ENCODE measurements around the gene SNAI3. TPM values are rescaled to one million over a fixed set of nuclear protein-coding genes. Genes with fewer than 3 reads are reported as not detected.

Gene SNAI3
- total RNA-seq, 4 donors from 2014 or later: 0.23 to 0.95 TPM; not detected in 2

DNA sequence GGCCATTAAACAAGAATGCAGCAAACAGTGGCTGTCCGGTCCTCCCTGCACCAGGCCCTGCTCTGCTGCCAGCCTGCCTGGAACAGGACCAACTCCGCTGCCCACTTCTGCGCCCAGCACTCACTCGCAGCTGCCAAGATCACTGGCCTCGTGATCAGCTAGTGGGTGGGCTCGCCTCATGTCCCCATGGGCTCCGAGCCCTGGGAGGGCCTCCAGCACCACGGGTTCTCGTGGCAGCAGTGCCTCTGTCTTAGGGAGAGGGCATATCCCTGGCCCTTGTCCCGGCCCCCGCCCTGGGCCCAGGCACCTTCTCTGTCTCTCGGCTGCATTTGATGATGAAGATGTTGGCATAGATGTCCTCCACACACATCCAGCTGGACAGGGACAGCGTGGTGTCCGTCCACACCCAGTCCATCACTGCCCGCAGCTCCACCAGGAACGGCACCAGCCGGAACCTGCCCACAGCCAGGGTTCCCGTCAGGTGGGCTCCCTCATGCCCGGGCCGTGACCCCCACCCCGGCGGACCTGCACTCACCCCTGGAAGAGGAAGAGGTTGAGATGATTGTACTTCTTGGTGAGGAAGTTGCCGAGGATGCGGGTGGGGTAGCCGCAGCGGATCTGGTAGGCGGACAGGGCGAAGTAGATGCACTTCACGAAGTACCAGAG, 33.1 kb upstream of the SNAI3 start:
- no peak overlapping the region for H3K27ac ChIP-seq
- no peaks in the 10 kb centered on the region for H3K9me3 ChIP-seq
- H3K4me3 ChIP-seq: no peak overlapping the region
- H3K36me3 ChIP-seq: peaks cover 87 to 100% (median 87%) of the 10 kb centered on the region in 3 donors
- DNase-seq: no peak
- intact Hi-C loops (cut with DNase I): no loop called here
- H3K27me3 ChIP-seq: no peaks in the 10 kb centered on the region
- TF ChIP-seq POLR2A (IDR thresholded peaks at IDR 0.05): no peak
- TF ChIP-seq, protein P1, sequence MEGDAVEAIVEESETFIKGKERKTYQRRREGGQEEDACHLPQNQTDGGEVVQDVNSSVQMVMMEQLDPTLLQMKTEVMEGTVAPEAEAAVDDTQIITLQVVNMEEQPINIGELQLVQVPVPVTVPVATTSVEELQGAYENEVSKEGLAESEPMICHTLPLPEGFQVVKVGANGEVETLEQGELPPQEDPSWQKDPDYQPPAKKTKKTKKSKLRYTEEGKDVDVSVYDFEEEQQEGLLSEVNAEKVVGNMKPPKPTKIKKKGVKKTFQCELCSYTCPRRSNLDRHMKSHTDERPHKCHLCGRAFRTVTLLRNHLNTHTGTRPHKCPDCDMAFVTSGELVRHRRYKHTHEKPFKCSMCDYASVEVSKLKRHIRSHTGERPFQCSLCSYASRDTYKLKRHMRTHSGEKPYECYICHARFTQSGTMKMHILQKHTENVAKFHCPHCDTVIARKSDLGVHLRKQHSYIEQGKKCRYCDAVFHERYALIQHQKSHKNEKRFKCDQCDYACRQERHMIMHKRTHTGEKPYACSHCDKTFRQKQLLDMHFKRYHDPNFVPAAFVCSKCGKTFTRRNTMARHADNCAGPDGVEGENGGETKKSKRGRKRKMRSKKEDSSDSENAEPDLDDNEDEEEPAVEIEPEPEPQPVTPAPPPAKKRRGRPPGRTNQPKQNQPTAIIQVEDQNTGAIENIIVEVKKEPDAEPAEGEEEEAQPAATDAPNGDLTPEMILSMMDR (IDR thresholded peaks at IDR 0.05): no peak
- WGBS, 2 donors: 78 to 85% methylated on average over 6 to 8 of the region's 29 CpGs
- peaks cover 0 to 2% (median 0%) of the 10 kb centered on the region in 3 donors for H3K4me1 ChIP-seq

DNA sequence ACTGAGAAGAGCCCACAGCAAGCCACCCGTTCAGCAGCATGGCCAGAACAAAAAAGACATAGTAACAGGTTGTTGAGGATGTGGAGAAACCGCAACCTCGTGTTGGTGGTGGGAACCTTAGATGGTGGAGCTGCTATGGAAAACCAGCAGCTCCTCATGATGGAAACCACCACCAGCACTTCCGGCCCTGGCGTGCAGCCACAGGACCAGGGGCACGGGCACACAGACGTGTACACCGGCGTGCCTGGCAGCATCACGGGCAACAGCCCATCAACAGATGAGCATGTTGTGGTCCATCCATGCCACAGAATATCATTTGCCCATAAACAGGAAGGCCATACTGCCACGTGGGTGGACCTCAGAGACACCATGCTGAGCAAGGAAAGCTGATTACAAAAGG, 31.9 kb upstream of the SNAI3 start:
- no peak overlapping the region for H3K27ac ChIP-seq
- peaks cover 0 to 5% (median 0%) of the 10 kb centered on the region in 3 donors for H3K4me1 ChIP-seq
- H3K9me3 ChIP-seq: no peaks in the 10 kb centered on the region
- H3K36me3 ChIP-seq: peaks cover 77 to 100% (median 87%) of the 10 kb centered on the region in 3 donors
- no peaks in the 10 kb centered on the region for H3K27me3 ChIP-seq
- intact Hi-C loops (cut with DNase I): no loop called here
- no peak for TF ChIP-seq POLR2A (IDR thresholded peaks at IDR 0.05)
- TF ChIP-seq, protein P1 (IDR thresholded peaks at IDR 0.05): no peak
- H3K4me3 ChIP-seq: no peak overlapping the region
- no peak for DNase-seq
- WGBS, 2 donors: 86 to 88% methylated on average over 11 of the region's 11 CpGs

DNA sequence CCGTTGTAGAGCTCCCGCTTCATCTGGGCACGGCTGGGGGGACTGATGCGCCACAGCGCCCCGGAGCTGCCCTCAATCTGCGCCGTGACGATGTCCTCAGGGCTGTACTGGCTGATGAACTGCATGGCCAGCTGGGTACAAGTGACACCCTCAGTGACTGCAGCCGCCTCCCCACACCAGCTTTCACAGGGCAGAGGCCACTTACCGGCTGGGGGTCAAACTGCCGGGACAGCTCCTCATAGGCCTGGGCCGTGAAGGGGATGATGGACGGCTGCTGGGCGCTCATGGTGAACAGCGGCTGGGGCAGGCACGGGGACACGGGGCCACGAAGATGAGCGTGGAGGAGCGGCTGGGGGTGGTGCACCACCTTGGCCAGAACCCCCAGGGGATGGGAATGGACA, 30.3 kb upstream of the SNAI3 start:
- intact Hi-C loops (cut with DNase I): no loop called here
- 91 to 94% methylated on average over 6 to 8 of the region's 21 CpGs for WGBS, 2 donors

DNA sequence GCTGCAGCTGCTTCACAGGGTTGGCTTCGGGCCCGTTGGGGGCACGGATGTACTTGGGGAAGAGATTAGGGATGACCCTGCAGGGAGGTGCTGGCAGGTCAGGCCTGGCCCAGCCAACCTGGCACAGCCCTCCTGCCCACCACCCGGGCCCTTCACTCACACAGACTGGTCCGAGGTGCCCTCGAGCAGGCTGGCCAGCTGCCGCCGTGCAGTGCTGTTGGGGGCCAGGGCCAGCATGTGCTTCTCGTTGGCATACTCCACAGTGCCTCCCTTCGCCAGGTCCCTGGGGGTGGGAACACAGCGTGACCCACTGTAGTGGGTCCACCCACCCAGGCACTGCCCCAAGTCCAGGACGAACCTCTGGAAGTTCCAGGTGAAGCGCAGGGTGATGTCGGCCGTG, 29.9 kb upstream of the SNAI3 start:
- Histone ChIP-seq H3K27ac (no peak overlapping the region), H3K27me3 (no peaks in the 10 kb centered on the region), H3K4me1 (peaks cover 0 to 5% (median 0%) of the 10 kb centered on the region in 3 donors), H3K4me3 (no peak overlapping the region), H3K9me3 (no peaks in the 10 kb centered on the region), H3K36me3 (peaks cover 57 to 81% (median 67%) of the 10 kb centered on the region in 3 donors)
- no peak for DNase-seq
- no peak for TF ChIP-seq POLR2A (IDR thresholded peaks at IDR 0.05)
- TF ChIP-seq, protein P1 (IDR thresholded peaks at IDR 0.05): no peak
- intact Hi-C loops (cut with DNase I): no loop called here
- WGBS, 2 donors: 86% methylated on average over 7 of the region's 15 CpGs; no CpG with 5 or more reads in 1 of the 2 donors

More for the DNA sequence above, 30.3 kb upstream of the SNAI3 start:
- H3K27ac ChIP-seq: no peak overlapping the region
- peaks cover 61 to 85% (median 71%) of the 10 kb centered on the region in 3 donors for H3K36me3 ChIP-seq
- peaks cover 0 to 5% (median 0%) of the 10 kb centered on the region in 3 donors for H3K4me1 ChIP-seq
- DNase-seq: no peak
- no peak overlapping the region for H3K4me3 ChIP-seq
- TF ChIP-seq, protein P1 (IDR thresholded peaks at IDR 0.05): no peak
- TF ChIP-seq POLR2A (IDR thresholded peaks at IDR 0.05): no peak
- H3K9me3 ChIP-seq: no peaks in the 10 kb centered on the region
- H3K27me3 ChIP-seq: no peaks in the 10 kb centered on the region

DNA sequence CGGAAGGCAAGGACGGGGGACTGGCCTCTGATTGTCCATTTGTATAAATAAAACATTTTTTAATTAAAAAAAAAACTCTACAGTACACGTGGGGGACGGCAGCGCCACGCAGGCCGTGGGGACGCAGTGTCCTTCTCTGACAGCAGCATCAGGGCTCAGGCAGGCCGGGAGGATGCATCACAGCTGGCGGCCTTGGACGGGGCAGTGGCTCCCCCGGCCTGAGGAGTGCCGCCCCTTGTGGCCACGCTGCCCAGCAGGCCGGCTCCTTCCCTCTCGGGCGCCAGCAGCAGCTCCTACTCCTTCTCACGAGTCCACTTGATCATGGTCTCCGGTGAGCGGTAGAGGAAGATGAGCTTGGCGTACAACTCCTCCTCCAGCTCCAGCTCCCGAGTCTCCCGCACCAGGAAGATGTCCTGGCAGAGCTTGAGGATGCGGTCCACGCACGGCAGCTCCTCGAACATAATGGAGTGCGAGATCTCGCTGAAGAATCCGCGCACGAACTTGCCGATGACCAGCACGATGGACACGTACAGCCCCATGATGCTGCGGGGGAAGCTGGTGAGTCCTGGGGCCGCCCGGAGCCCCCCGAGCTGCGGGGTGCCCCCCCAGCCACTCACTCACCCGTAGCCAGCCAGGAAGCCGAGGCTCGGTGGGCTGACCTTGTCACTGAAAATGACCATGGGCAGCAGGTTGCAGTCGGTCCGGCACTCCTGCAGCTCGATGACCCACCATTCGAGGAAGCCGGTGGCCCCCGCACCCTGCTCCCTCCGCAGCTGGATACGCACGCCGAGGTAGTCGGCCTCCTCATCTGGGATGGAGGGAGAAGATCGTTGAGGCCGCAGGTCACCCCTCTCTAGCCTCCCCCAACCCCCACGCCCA, 29.2 kb upstream of the SNAI3 start:
- intact Hi-C loops (cut with DNase I): no loop called here
- whole genome bisulfite sequencing, 2 donors: 95 to 100% methylated on average over 12 to 22 of the region's 57 CpGs
- peaks cover 51 to 75% (median 60%) of the 10 kb centered on the region in 3 donors for H3K36me3 ChIP-seq
- H3K27ac ChIP-seq: no peak overlapping the region
- no peak for DNase-seq
- no peaks in the 10 kb centered on the region for H3K27me3 ChIP-seq
- no peaks in the 10 kb centered on the region for H3K9me3 ChIP-seq
- TF ChIP-seq POLR2A (IDR thresholded peaks at IDR 0.05): no peak
- TF ChIP-seq, protein P1 (IDR thresholded peaks at IDR 0.05): no peak
- H3K4me1 ChIP-seq: peaks cover 0 to 5% (median 0%) of the 10 kb centered on the region in 3 donors
- no peak overlapping the region for H3K4me3 ChIP-seq

Measured in esophagus squamous epithelium (tissue), 5 donors.